Suprapubic skin (tissue), 4 donors: ENCODE results near the gene MLLT10. TPM values are rescaled to one million over a fixed set of nuclear protein-coding genes. Genes with fewer than 3 reads are reported as not detected.

ENCODE experiments used
- DNase-seq, 2 donors: peaks; one replicate each; pipeline ENCODE4 v3.0.0-alpha.2; 2019; ENCODE audit warnings: low spot score in 2 of 2
- H3K27ac ChIP-seq: fragments of 200-600 bp; sonication (generic); one replicate; pipeline ENCODE4 v1.5.1; 2019
- H3K27me3 ChIP-seq: fragments of 200-600 bp; sonication (generic); one replicate; pipeline ENCODE4 v1.5.1; 2019
- H3K36me3 ChIP-seq: fragments of 200-600 bp; sonication (generic); one replicate; pipeline ENCODE4 v1.5.1; 2019
- H3K4me1 ChIP-seq: fragments of 200-600 bp; sonication (generic); one replicate; pipeline ENCODE4 v1.5.1; 2019
- H3K4me3 ChIP-seq: fragments of 200-600 bp; sonication (generic); one replicate; pipeline ENCODE4 v1.5.1; 2019; ENCODE audit warnings: mild to moderate bottlenecking
- H3K9me3 ChIP-seq: fragments of 200-600 bp; sonication (generic); one replicate; pipeline ENCODE4 v1.5.1; 2019
- EP300 ChIP-seq: sonication (generic); formaldehyde crosslinking; IDR thresholded peaks from one replicate; pipeline ENCODE4 v1.6.1; 2017; ENCODE audit warnings: antibody characterized with exemption
- POLR2A ChIP-seq, 2 donors: fragments of 450-650 bp; IDR thresholded peaks; one replicate each; pipeline ENCODE4 v1.6.1; 2017; ENCODE audit warnings: antibody characterized with exemption in 2 of 2, mild to moderate bottlenecking in 2 of 2, moderate library complexity in 2 of 2
- POLR2AphosphoS5 ChIP-seq, 3 donors: sonication (generic); formaldehyde crosslinking; IDR thresholded peaks; one replicate each; pipeline ENCODE4 v1.6.1; 2017; ENCODE audit warnings: antibody characterized with exemption in 3 of 3
- WGBS: methylation state at CpG from one replicate; pipeline ENCODE4 v1.1.5; 2018; 5-methylcytosine and 5-hydroxymethylcytosine counted together
- total RNA-seq, 4 donors: library from RNA; depleted of rRNA; stranded (reverse); fragments of >200 nt; gene quantifications; one replicate each; pipeline ENCODE4 v1.1.0, GENCODE V29; 2016
- TF ChIP-seq, protein P1 (sequence below), 2 donors: fragments of 200-600 bp in 1 of 2; fragments of 450-650 bp in 1 of 2; sonication (generic) in 1 of 2; IDR thresholded peaks; one replicate each; pipeline ENCODE4 v1.5.1; 2016 to 2019; ENCODE audit warnings: antibody characterized with exemption in 2 of 2, mild to moderate bottlenecking in 1 of 2, moderate library complexity in 1 of 2

Gene MLLT10
- total RNA-seq, 4 donors from 2014 or later: 58.0 to 97.8 (median 64.4) TPM

DNA sequence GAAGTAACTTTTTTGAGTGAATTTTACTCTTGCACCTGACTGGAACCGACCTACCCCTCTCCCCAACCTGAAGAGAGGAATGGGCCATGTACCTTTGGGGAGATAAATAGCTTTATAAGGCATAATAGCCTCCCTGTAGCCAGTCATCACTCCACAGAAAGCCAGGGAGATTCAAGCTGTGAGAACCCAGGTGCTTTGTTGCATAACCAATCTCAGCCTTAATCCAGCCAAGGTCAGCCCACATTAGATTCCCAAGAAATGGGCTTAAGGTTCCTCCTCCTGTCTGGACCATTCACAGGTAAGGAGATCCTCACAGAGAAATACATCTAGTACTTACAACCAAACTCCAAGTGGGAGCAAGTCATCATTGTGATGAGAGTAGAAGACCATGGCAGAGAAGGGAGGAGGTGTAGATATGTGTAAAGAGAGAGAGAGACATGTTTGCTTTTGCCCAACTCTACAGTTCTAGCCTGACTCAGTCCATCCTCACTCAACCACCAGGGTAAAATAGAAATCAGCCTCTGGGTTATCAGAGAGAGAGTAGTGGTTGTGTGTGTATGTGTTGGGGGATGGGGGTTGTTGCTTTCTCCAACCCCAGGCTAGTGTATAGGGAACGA, 32.2 kb upstream of the MLLT10 start:
- Histone ChIP-seq H3K36me3 (no peaks in the 10 kb centered on the region), H3K27me3 (no peaks in the 10 kb centered on the region), H3K9me3 (no peaks in the 10 kb centered on the region), H3K4me3 (no peak overlapping the region), H3K4me1 (peaks cover 14% of the 10 kb centered on the region), H3K27ac (no peak overlapping the region)
- DNase-seq: no peak
- TF ChIP-seq EP300 (no peak), POLR2A (IDR thresholded peaks at IDR 0.05) (no peak), POLR2AphosphoS5 (IDR thresholded peaks at IDR 0.05) (no peak)
- TF ChIP-seq, protein P1, sequence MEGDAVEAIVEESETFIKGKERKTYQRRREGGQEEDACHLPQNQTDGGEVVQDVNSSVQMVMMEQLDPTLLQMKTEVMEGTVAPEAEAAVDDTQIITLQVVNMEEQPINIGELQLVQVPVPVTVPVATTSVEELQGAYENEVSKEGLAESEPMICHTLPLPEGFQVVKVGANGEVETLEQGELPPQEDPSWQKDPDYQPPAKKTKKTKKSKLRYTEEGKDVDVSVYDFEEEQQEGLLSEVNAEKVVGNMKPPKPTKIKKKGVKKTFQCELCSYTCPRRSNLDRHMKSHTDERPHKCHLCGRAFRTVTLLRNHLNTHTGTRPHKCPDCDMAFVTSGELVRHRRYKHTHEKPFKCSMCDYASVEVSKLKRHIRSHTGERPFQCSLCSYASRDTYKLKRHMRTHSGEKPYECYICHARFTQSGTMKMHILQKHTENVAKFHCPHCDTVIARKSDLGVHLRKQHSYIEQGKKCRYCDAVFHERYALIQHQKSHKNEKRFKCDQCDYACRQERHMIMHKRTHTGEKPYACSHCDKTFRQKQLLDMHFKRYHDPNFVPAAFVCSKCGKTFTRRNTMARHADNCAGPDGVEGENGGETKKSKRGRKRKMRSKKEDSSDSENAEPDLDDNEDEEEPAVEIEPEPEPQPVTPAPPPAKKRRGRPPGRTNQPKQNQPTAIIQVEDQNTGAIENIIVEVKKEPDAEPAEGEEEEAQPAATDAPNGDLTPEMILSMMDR (IDR thresholded peaks at IDR 0.05): no peak
- WGBS: 96% methylated on average over 2 of the region's 2 CpGs

DNA sequence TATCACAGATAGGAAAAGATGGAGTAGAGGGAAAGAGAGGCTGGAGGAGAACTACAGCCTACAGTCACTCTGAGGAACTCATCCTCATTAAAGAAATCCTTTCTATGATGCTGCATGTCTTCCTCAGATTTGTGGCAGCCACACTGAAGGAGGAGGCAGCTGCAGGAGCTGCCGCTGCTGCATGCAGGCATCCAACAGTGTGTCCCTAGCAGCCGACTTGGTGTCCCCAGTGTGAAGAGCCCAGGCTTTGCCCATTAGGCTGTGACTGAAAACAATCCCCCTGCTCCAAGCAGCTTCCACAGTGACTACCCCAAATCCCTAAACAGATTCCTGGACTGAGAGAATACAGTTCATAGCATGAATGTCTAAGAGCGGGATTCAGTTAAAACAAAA, 31.7 kb upstream of the MLLT10 start:
- no peak for DNase-seq
- H3K4me3 ChIP-seq: no peak overlapping the region
- H3K9me3 ChIP-seq: no peaks in the 10 kb centered on the region
- H3K27ac ChIP-seq: no peak overlapping the region
- no peaks in the 10 kb centered on the region for H3K27me3 ChIP-seq
- TF ChIP-seq, protein P1 (IDR thresholded peaks at IDR 0.05): no peak
- TF ChIP-seq POLR2A (IDR thresholded peaks at IDR 0.05) (no peak), POLR2AphosphoS5 (IDR thresholded peaks at IDR 0.05) (no peak), EP300 (no peak)
- H3K36me3 ChIP-seq: no peaks in the 10 kb centered on the region
- peaks cover 9% of the 10 kb centered on the region for H3K4me1 ChIP-seq
- WGBS: 84% methylated on average over 3 of the region's 3 CpGs

DNA sequence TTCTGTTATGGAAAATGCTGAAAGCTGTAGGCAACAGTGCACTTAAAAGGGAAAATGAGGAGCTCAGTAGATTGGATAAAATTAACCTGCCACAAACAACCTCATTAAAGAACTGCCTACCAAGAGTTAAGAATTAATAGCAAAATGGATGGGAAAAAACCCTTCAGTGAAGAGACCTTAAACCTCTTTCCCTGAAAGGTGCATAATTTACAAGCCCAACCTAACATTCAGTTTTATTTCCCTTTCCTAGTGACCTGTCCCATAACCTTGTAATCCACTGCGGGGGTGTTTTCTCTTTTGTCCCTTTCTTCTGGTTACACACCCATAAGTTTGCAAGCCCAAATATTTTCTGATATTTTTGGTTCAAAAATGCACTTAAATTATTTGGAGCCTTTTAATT, 30.5 kb upstream of the MLLT10 start:
- TF ChIP-seq EP300: no peak
- TF ChIP-seq, protein P1 (IDR thresholded peaks at IDR 0.05): no peak
- TF ChIP-seq POLR2A (IDR thresholded peaks at IDR 0.05): no peak
- TF ChIP-seq POLR2AphosphoS5 (IDR thresholded peaks at IDR 0.05): no peak

DNA sequence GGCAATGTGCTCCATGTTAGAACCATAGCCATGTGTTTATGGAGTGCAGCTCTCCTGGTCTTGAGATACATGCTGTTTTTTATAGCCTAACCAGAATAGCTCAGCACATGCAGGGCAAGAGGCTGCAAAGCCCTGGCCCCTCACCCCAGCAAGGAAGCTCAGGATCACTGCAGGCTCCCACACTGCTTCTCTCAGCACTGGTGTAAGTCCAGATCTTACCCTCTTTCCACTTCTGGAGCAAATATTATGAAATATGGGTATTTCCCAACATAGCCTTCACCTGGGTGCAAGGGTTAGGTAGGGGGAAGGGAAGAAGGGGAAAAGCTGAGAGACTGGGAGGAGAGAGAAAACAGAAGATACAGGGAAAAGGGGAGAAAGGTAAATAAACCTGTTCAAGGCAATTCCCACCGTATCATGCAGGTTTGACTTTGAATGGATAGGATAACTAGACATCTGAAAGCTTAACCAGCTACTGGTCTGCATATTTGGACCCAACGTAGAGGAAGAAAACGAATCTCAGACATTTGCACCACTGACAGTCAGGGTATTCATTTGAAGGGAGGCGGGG, 28.2 kb upstream of the MLLT10 start:
- no peak overlapping the region for H3K4me3 ChIP-seq
- WGBS: 92% methylated on average over 4 of the region's 4 CpGs
- no peak overlapping the region for H3K27ac ChIP-seq
- H3K4me1 ChIP-seq: no peaks in the 10 kb centered on the region
- DNase-seq: no peak
- H3K36me3 ChIP-seq: no peaks in the 10 kb centered on the region
- H3K9me3 ChIP-seq: no peaks in the 10 kb centered on the region
- TF ChIP-seq EP300: no peak
- TF ChIP-seq POLR2AphosphoS5 (IDR thresholded peaks at IDR 0.05): no peak
- TF ChIP-seq POLR2A (IDR thresholded peaks at IDR 0.05): no peak
- TF ChIP-seq, protein P1 (IDR thresholded peaks at IDR 0.05): no peak
- H3K27me3 ChIP-seq: no peaks in the 10 kb centered on the region

More for the DNA sequence above, 30.5 kb upstream of the MLLT10 start:
- H3K36me3 ChIP-seq: no peaks in the 10 kb centered on the region
- H3K4me1 ChIP-seq: peaks cover 6% of the 10 kb centered on the region
- H3K27ac ChIP-seq: no peak overlapping the region
- H3K27me3 ChIP-seq: no peaks in the 10 kb centered on the region
- DNase-seq: no peak
- H3K9me3 ChIP-seq: no peaks in the 10 kb centered on the region
- no peak overlapping the region for H3K4me3 ChIP-seq
- WGBS: 97% methylated on average over 1 of the region's 1 CpG

DNA sequence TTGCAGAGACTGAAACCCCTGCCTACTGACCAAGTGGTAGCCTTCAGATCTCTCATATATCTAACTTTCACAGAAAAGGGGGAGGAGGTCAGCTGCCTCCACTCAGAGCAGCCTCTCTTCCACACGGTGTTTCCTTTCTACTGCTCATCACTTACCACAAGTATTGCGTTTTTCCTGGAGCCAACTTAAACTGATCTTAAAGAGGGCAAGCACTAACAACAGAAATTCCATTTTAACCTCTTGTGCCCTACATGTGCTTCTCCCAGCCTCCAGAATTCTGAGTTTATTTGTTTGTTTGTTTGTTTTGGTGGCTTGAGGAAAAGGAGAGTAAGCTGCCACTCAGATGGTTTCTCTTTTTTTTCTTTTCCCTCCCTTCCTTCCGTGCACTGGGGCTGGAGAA, 27.7 kb upstream of the MLLT10 start:
- TF ChIP-seq POLR2A (IDR thresholded peaks at IDR 0.05) (no peak), POLR2AphosphoS5 (IDR thresholded peaks at IDR 0.05) (no peak), EP300 (no peak)
- TF ChIP-seq, protein P1 (IDR thresholded peaks at IDR 0.05): no peak
- H3K4me3 ChIP-seq: no peak overlapping the region
- H3K27me3 ChIP-seq: no peaks in the 10 kb centered on the region
- no peak overlapping the region for H3K27ac ChIP-seq
- no peak for DNase-seq
- no peaks in the 10 kb centered on the region for H3K9me3 ChIP-seq
- no peaks in the 10 kb centered on the region for H3K36me3 ChIP-seq
- 66% methylated on average over 3 of the region's 3 CpGs for WGBS
- H3K4me1 ChIP-seq: no peaks in the 10 kb centered on the region
